NT2/D1 (cell line): Measurements from ENCODE around the gene PTPN20.

Experiments
- SUZ12 ChIP-seq: IDR thresholded peaks from 2 replicates; pipeline ENCODE4 v1.6.1; 2011; ENCODE audit not compliant: insufficient read length, insufficient read depth; ENCODE audit errors: extremely low read depth
- YY1 ChIP-seq: IDR thresholded peaks from 2 replicates; pipeline ENCODE4 v1.6.1; 2011; ENCODE audit not compliant: insufficient read length, insufficient read depth
- ZNF274 ChIP-seq: IDR thresholded peaks from 2 replicates; pipeline ENCODE4 v1.6.1; 2011; ENCODE audit warnings: mild to moderate bottlenecking, low read depth, low read length

GRCh38 chr10:47047127-47047504 is 135.9 kb downstream of the PTPN20 start:
- TF ChIP-seq SUZ12: no peak
- no peak for TF ChIP-seq YY1
- no peak for TF ChIP-seq ZNF274
